ENCODE measurements around the gene MYH16. TPM values are rescaled to one million over a fixed set of nuclear protein-coding genes. Genes with fewer than 3 reads are reported as not detected.

MYH16 gene
- total RNA-seq, 2 experiments from 2014 or later: not detected

DNA sequence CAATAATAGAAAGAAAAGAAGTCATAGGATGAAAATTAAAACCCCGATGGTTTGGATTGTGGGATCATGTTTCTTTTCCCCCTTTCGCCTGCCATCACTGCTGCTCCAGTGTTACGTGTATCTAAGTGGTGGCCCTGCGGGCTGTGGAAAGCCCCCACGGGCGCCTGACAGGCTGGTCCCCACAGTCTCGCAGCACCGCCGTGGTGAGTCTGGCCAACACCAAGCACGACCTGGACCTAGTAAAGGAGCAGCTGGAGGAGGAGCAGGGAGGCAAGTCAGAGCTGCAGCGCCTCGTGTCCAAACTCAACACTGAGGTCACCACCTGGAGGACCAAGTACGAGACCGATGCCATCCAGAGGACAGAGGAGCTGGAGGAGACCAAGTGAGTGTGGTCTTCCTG is 19.5 kb downstream of the MYH16 start:
- POLR2A ChIA-PET: no interaction called here

DNA sequence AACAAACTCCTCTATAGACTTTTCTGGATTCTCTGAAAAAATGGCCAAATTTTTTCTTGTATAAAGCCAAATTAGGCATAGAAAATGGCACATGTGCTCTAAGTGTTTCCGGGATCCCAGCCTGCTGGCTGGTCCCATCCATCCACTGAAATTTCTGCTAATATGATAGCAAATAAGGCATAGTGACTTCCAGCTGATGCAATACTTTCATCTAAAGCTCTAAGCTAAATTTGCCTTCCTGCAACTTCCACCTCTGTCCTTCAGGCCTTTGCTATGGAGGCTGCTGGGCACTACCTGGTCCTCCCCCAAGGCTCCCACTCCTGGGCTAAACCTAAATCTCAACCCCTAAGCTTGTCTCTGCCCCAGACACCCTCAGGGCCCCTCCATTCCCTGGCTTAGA is 20.5 kb downstream of the MYH16 start:
- ATAC-seq (no peak), DNase-seq (no peak)
- no peaks in the 10 kb centered on the region for H3K4me1 Mint-ChIP-seq (ENCODE audit: low read depth)
- ChIA-PET CTCF (interaction anchor here (1.0 to 2.1 kb wide), 2 partner anchors 20 to 253 kb away, joined by 3 to 4 read pairs; no protein-coding TSS in a partner anchor), POLR2A (no interaction called here)
- H3K36me3 Mint-ChIP-seq (ENCODE audit: low read depth): no peaks in the 10 kb centered on the region
- no peak for TF ChIP-seq CTCF (IDR thresholded peaks at IDR 0.05)
- no peaks in the 10 kb centered on the region for H3K9me3 Mint-ChIP-seq
- H3K4me3 Mint-ChIP-seq: no peak overlapping the region
- intact Hi-C loops (cut with micrococcal nuclease): no loop called here
- H3K27me3 Mint-ChIP-seq: no peaks in the 10 kb centered on the region
- H3K27ac Mint-ChIP-seq: no peak overlapping the region

More for the DNA sequence above, 19.5 kb downstream of the MYH16 start:
- no peaks in the 10 kb centered on the region for H3K4me1 Mint-ChIP-seq (ENCODE audit: low read depth)
- intact Hi-C loops (cut with micrococcal nuclease): no loop called here
- H3K4me3 Mint-ChIP-seq: no peak overlapping the region
- no peak overlapping the region for H3K27ac Mint-ChIP-seq
- TF ChIP-seq CTCF (IDR thresholded peaks at IDR 0.05): no peak
- H3K27me3 Mint-ChIP-seq: no peaks in the 10 kb centered on the region
- no peaks in the 10 kb centered on the region for H3K36me3 Mint-ChIP-seq (ENCODE audit: low read depth)
- DNase-seq (no peak), ATAC-seq (no peak)
- CTCF ChIA-PET: no interaction called here
- no peaks in the 10 kb centered on the region for H3K9me3 Mint-ChIP-seq

GRCh38 chr7:99293650-99294049 is 21.0 kb downstream of the MYH16 start:
- intact Hi-C loops (cut with micrococcal nuclease): no loop called here
- no peaks in the 10 kb centered on the region for H3K36me3 Mint-ChIP-seq (ENCODE audit: low read depth)
- ChIA-PET CTCF (interaction anchor here (1.0 to 2.1 kb wide), 2 partner anchors 20 to 253 kb away, joined by 3 to 4 read pairs; no protein-coding TSS in a partner anchor), POLR2A (no interaction called here)
- H3K4me1 Mint-ChIP-seq (ENCODE audit: low read depth): no peaks in the 10 kb centered on the region
- no peaks in the 10 kb centered on the region for H3K27me3 Mint-ChIP-seq
- H3K9me3 Mint-ChIP-seq: no peaks in the 10 kb centered on the region
- no peak for DNase-seq
- H3K4me3 Mint-ChIP-seq: no peak overlapping the region
- no peak for ATAC-seq
- H3K27ac Mint-ChIP-seq: no peak overlapping the region
- TF ChIP-seq CTCF (IDR thresholded peaks at IDR 0.05): no peak

GRCh38 chr7:99296471-99296870 is 23.8 kb downstream of the MYH16 start:
- Mint-ChIP-seq H3K4me1 (ENCODE audit: low read depth) (no peaks in the 10 kb centered on the region), H3K27me3 (no peaks in the 10 kb centered on the region), H3K9me3 (no peaks in the 10 kb centered on the region), H3K36me3 (ENCODE audit: low read depth) (no peaks in the 10 kb centered on the region), H3K27ac (no peak overlapping the region), H3K4me3 (no peak overlapping the region)
- TF ChIP-seq CTCF (IDR thresholded peaks at IDR 0.05): no peak
- intact Hi-C loops (cut with micrococcal nuclease): no loop called here
- DNase-seq (no peak), ATAC-seq (no peak)
- CTCF ChIA-PET: no interaction called here
- POLR2A ChIA-PET: no interaction called here

DNA sequence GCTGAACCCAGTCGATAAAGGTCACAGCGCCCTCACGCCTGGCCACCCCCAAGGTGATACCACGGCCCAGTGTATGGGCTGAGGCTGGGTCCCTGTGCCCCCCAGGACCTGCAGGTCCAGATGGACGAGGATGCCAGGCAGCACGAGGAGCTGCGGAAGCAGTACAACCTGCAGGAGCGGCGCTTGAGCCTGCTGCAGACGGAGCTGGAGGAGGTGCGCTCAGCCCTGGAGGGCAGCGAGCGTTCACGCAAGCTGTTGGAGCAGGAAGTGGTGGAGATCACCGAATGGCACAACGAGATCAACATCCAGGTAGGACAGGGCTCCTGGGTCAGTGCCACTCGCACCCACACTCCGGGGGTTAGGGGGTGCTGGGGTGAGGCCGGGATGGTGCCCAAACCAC is 28.9 kb downstream of the MYH16 start:
- ChIA-PET POLR2A (interaction anchor here (0.6 kb wide), 1 partner anchor 257 kb away, joined by 3 read pairs; no protein-coding TSS in a partner anchor), CTCF (interaction anchor here (1.2 kb wide), 1 partner anchor 9 kb away, joined by 3 read pairs; no protein-coding TSS in a partner anchor)
- Mint-ChIP-seq H3K4me3 (no peak overlapping the region), H3K4me1 (ENCODE audit: low read depth) (no peaks in the 10 kb centered on the region), H3K27me3 (no peaks in the 10 kb centered on the region), H3K36me3 (ENCODE audit: low read depth) (no peaks in the 10 kb centered on the region), H3K9me3 (no peaks in the 10 kb centered on the region), H3K27ac (no peak overlapping the region)
- no peak for ATAC-seq
- TF ChIP-seq CTCF (IDR thresholded peaks at IDR 0.05): no peak
- DNase-seq: no peak
- intact Hi-C loops (cut with micrococcal nuclease): no loop called here

Measured in activated CD8-positive, alpha-beta T cell treated with anti-CD3 and anti-CD28 coated beads for 36 hours (primary cell).